HepG2 (cell line): ENCODE results near the gene ITGB3. TPM values are rescaled to one million over a fixed set of nuclear protein-coding genes. Genes with fewer than 3 reads are reported as not detected.
A peak's percentile ranks its signal among the peaks of the same experiment; 100 is the strongest.

Source experiments
- AFF4 ChIP-seq: sonication (generic); formaldehyde crosslinking; IDR thresholded peaks from 2 replicates; pipeline ENCODE4 v1.4.0; 2020; ENCODE audit warnings: missing genetic modification reagents
- DZIP1 ChIP-seq: sonication (generic); formaldehyde crosslinking; IDR thresholded peaks from 2 replicates; pipeline ENCODE4 v1.5.0; 2020; ENCODE audit warnings: mild to moderate bottlenecking, missing genetic modification reagents
- HCFC1 ChIP-seq: fragments of 150-350 bp; IDR thresholded peaks from 2 replicates; pipeline ENCODE4 v1.6.1; 2014; ENCODE audit warnings: low read depth, low read length
- HHEX ChIP-seq: IDR thresholded peaks from 2 replicates; pipeline ENCODE4 v1.6.1; 2016; ENCODE audit warnings: control low read depth
- HMGXB4 ChIP-seq, 2 experiments: sonication (generic) in 1 of 2; formaldehyde crosslinking in 1 of 2; IDR thresholded peaks; 2 replicates each; pipeline versions ENCODE4 v1.4.0 to v1.6.1; 2018 to 2020; ENCODE audit warnings: missing genetic modification reagents in 2 of 2, borderline replicate concordance in 1 of 2, low read depth in 1 of 2, mild to moderate bottlenecking in 1 of 2, missing biosample characterization in 1 of 2
- KDM4B ChIP-seq: sonication (generic); formaldehyde crosslinking; IDR thresholded peaks from 2 replicates; pipeline ENCODE4 v1.4.0; 2020; ENCODE audit warnings: missing genetic modification reagents
- KDM5B ChIP-seq: sonication (generic); formaldehyde crosslinking; IDR thresholded peaks from 2 replicates; pipeline ENCODE4 v1.4.0; 2020; ENCODE audit warnings: missing genetic modification reagents, mild to moderate bottlenecking, borderline replicate concordance
- PHF20 ChIP-seq: sonication (generic); formaldehyde crosslinking; IDR thresholded peaks from 2 replicates; pipeline ENCODE4 v1.5.0; 2020; ENCODE audit warnings: mild to moderate bottlenecking, missing genetic modification reagents
- RNF2 ChIP-seq: fragments of 450-650 bp; conservative IDR thresholded peaks from 2 replicates; pipeline ENCODE4 v1.6.1; 2016; ENCODE audit warnings: low read depth
- TBX3 ChIP-seq: fragments of 450-650 bp; IDR thresholded peaks from 2 replicates; pipeline ENCODE4 v1.6.1; 2017; ENCODE audit warnings: antibody characterized with exemption, mild to moderate bottlenecking, inconsistent platforms, borderline replicate concordance
- ZNF264 ChIP-seq: sonication (generic); formaldehyde crosslinking; IDR thresholded peaks from 2 replicates; pipeline ENCODE4 v1.4.0; 2020; ENCODE audit warnings: missing genetic modification reagents
- ZNF3 ChIP-seq: IDR thresholded peaks from 2 replicates; pipeline ENCODE4 v1.7.0; 2017; ENCODE audit warnings: inconsistent platforms
- ZNF772 ChIP-seq: sonication (generic); formaldehyde crosslinking; IDR thresholded peaks from 2 replicates; pipeline ENCODE4 v1.5.0; 2020; ENCODE audit warnings: mild to moderate bottlenecking, missing genetic modification reagents
- ZNF879 ChIP-seq: sonication (generic); formaldehyde crosslinking; IDR thresholded peaks from 2 replicates; pipeline ENCODE4 v1.8.1; 2023; ENCODE audit warnings: missing genetic modification reagents
- ZSCAN20 ChIP-seq: sonication (generic); formaldehyde crosslinking; IDR thresholded peaks from 2 replicates; pipeline ENCODE4 v1.4.0; 2020; ENCODE audit warnings: missing genetic modification reagents, mild to moderate bottlenecking, borderline replicate concordance
- polyA plus RNA-seq, 8 experiments: library from polyadenylated mRNA; depleted of rRNA in 3 of 8; stranded (reverse) in 7 of 8; unstranded in 1 of 8; fragments of >200 nt; fragmentation: Illumina TruSeq in 4 of 8; extraction: Trizol in 4 of 8; gene quantifications; 2 replicates each; pipeline versions ENCODE4 v1.2.1 to v1.2.3, GENCODE V29; 2011 to 2016; ENCODE audit warnings: low read depth in 4 of 8, missing spikeins in 1 of 8, mixed read lengths in 1 of 8; ENCODE audit not compliant: insufficient read depth in 1 of 8
- total RNA-seq, 5 experiments: library from RNA; depleted of rRNA; stranded (reverse); fragments of >200 nt; fragmentation: Illumina TruSeq; extraction: Trizol; gene quantifications; 2 replicates each; pipeline ENCODE4 v1.2.3, GENCODE V29; 2016; ENCODE audit warnings: low read depth in 1 of 5
- TF ChIP-seq, protein P1 (sequence below): sonication (generic); formaldehyde crosslinking; conservative IDR thresholded peaks from 2 replicates; pipeline ENCODE4 v1.4.0; 2020; ENCODE audit warnings: mild to moderate bottlenecking, missing genetic modification reagents, moderate library complexity
- TF ChIP-seq, protein P2 (sequence below): sonication (generic); formaldehyde crosslinking; IDR thresholded peaks from 2 replicates; pipeline ENCODE4 v1.4.0; 2020; ENCODE audit warnings: missing genetic modification reagents, low read depth, mild to moderate bottlenecking, borderline replicate concordance

Gene ITGB3
- total and polyA plus RNA-seq, 2 of the 13 experiments (the other 11 are each of a cell fraction or from before 2014, with no cell fraction given) = 0.09 to 0.31 TPM

- TF ChIP-seq, protein P1, sequence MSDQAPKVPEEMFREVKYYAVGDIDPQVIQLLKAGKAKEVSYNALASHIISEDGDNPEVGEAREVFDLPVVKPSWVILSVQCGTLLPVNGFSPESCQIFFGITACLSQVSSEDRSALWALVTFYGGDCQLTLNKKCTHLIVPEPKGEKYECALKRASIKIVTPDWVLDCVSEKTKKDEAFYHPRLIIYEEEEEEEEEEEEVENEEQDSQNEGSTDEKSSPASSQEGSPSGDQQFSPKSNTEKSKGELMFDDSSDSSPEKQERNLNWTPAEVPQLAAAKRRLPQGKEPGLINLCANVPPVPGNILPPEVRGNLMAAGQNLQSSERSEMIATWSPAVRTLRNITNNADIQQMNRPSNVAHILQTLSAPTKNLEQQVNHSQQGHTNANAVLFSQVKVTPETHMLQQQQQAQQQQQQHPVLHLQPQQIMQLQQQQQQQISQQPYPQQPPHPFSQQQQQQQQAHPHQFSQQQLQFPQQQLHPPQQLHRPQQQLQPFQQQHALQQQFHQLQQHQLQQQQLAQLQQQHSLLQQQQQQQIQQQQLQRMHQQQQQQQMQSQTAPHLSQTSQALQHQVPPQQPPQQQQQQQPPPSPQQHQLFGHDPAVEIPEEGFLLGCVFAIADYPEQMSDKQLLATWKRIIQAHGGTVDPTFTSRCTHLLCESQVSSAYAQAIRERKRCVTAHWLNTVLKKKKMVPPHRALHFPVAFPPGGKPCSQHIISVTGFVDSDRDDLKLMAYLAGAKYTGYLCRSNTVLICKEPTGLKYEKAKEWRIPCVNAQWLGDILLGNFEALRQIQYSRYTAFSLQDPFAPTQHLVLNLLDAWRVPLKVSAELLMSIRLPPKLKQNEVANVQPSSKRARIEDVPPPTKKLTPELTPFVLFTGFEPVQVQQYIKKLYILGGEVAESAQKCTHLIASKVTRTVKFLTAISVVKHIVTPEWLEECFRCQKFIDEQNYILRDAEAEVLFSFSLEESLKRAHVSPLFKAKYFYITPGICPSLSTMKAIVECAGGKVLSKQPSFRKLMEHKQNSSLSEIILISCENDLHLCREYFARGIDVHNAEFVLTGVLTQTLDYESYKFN (CRISPR knock-in tag) = peak; percentile 76
- TF ChIP-seq KDM4B (CRISPR knock-in tag) (no peak), TBX3 (peak; percentile 43; the same call in 1 of the 2 replicates), ZNF264 (CRISPR knock-in tag) (peak; percentile 59; the same call in 1 of the 2 replicates), PHF20 (no peak), HHEX (CRISPR knock-in tag) (peak; percentile 90), ZNF772 (CRISPR knock-in tag) (no peak), ZNF879 (CRISPR knock-in tag) (no peak), ZNF3 (CRISPR knock-in tag) (no peak), AFF4 (CRISPR knock-in tag) (no peak), ZSCAN20 (CRISPR knock-in tag) (no peak), HMGXB4 (CRISPR knock-in tag; IDR thresholded peaks at IDR 0.05; ENCODE audit: borderline replicate concordance in 1 of 2, low read depth in 1 of 2) (no peak), RNF2 (no peak), KDM5B (no peak), DZIP1 (CRISPR knock-in tag) (no peak), HCFC1 (no peak)
- TF ChIP-seq, protein P2, sequence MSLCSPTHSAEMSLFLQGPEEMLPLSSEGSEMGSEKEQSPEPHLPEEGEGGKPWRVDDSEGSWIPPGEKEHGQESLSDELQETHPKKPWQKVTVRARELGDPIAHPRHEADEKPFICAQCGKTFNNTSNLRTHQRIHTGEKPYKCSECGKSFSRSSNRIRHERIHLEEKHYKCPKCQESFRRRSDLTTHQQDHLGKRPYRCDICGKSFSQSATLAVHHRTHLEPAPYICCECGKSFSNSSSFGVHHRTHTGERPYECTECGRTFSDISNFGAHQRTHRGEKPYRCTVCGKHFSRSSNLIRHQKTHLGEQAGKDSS (CRISPR knock-in tag) = no peak
Measured at GRCh38 chr17:47291242-47291873, 37.7 kb downstream of the ITGB3 start (continued).
